Brain microvascular endothelial cell (primary cell): ENCODE measurements around the gene FRMD5.
A peak's percentile ranks its signal among the peaks of the same experiment; 100 is the strongest.

Source experiments
- DNase-seq: peaks from one replicate; pipeline ENCODE4 v3.0.0-alpha.2; 2020
- H3K27ac ChIP-seq: fragments of 250-450 bp; sonication (Bioruptor Pico); 2 replicates; pipeline ENCODE4 v1.5.1; 2020; ENCODE audit warnings: mild to moderate bottlenecking, moderate library complexity
- H3K27me3 ChIP-seq: fragments of 250-450 bp; sonication (Bioruptor Pico); replicated peaks from 2 replicates; pipeline ENCODE4 v1.5.1; 2020; ENCODE audit warnings: mild to moderate bottlenecking
- H3K36me3 ChIP-seq: fragments of 250-450 bp; sonication (Bioruptor Pico); replicated peaks from 2 replicates; pipeline ENCODE4 v1.5.1; 2020; ENCODE audit warnings: mild to moderate bottlenecking
- H3K4me3 ChIP-seq: 2 replicates; pipeline ENCODE4 v1.5.1; 2011; ENCODE audit warnings: low read depth, mild to moderate bottlenecking, control low read depth, low read length, moderate library complexity
- in situ Hi-C: cut with HindIII; loops from 2 replicates; pipeline ENCODE4 v1.10.0; 2017; ENCODE audit warnings: low sequenced_read_pairs, low pct_ligation_motif_present
- TF ChIP-seq, protein P1 (sequence below): IDR thresholded peaks from 2 replicates; pipeline ENCODE4 v1.5.1; 2011; ENCODE audit warnings: low read depth, mild to moderate bottlenecking, moderate library complexity, low read length, control low read depth, inconsistent platforms; ENCODE audit errors: missing control alignments

FRMD5 gene

DNA sequence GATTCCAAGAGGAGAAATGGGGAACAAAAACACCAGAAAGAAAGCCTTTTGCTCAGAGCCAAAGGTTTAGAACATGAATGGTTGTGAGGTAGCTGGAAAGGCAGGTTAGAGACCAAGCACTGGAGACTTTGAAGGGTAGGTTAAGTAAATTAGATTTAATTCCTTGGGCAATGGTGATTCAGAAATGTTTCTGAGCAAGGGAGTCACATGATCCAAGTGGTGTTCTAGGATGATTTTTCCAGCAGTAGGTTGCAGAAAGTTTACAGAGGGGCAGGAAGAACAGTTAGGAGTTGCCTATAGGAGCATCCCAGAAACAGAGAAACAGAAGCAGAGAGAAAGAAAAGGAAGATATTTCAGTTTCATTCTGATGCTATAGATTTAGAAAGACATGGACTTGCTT lies 228.4 kb downstream of the FRMD5 start:
- in situ Hi-C loops = no loop called here
- DNase-seq = no peak

DNA sequence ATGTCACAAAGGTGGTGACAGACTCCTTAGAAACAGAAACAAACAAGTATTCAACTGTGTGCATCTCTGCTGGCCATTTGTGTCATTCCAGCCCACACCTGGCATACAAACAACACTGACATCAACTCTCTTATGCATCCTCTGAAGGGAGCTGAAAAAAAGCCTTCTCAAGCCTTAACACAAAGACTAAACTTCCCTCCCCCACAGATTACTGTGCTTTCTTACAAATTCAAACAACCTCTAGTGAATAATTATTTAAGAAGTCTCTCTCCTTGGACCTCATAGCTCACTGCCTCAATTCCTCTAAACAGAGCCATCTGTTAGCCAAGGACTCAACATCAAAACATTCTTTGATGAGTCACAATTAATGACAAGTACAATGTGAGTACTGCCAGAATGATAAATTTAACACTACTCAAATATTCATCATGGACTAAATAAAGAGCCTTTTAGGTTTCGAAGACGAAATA lies 236.2 kb downstream of the FRMD5 start:
- Histone ChIP-seq H3K4me3 (no peak overlapping the region), H3K27ac (no peak overlapping the region), H3K36me3 (no peaks in the 10 kb centered on the region), H3K27me3 (no peaks in the 10 kb centered on the region)
- DNase-seq = peak; percentile 22
- TF ChIP-seq, protein P1, sequence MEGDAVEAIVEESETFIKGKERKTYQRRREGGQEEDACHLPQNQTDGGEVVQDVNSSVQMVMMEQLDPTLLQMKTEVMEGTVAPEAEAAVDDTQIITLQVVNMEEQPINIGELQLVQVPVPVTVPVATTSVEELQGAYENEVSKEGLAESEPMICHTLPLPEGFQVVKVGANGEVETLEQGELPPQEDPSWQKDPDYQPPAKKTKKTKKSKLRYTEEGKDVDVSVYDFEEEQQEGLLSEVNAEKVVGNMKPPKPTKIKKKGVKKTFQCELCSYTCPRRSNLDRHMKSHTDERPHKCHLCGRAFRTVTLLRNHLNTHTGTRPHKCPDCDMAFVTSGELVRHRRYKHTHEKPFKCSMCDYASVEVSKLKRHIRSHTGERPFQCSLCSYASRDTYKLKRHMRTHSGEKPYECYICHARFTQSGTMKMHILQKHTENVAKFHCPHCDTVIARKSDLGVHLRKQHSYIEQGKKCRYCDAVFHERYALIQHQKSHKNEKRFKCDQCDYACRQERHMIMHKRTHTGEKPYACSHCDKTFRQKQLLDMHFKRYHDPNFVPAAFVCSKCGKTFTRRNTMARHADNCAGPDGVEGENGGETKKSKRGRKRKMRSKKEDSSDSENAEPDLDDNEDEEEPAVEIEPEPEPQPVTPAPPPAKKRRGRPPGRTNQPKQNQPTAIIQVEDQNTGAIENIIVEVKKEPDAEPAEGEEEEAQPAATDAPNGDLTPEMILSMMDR = no peak
- in situ Hi-C loops = no loop called here

More for the DNA sequence above, 228.4 kb downstream of the FRMD5 start:
- Histone ChIP-seq H3K27ac (no peak overlapping the region), H3K4me3 (no peak overlapping the region), H3K27me3 (no peaks in the 10 kb centered on the region), H3K36me3 (no peaks in the 10 kb centered on the region)
- TF ChIP-seq, protein P1 = no peak

DNA sequence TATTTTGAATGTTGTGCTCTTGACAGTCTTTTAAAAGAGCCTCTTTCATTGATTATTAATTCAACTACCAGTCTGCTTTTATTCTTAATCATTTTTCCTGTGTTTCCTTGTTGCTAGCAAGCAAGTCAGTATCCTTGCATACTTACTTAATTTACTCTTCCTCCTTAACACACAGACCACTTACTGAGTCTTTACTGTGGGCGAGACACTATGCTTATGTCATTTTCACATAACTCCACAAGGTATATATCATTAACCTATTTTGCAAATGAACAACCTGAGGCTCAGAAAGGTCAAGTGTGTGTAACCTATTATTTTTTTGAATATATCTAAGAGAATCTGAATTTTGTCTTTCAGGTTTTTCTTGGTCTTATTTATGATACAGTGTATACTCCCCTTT lies 237.3 kb downstream of the FRMD5 start:
- H3K4me3 ChIP-seq = no peak overlapping the region
- in situ Hi-C loops = no loop called here
- no peaks in the 10 kb centered on the region for H3K27me3 ChIP-seq
- H3K36me3 ChIP-seq = no peaks in the 10 kb centered on the region
- H3K27ac ChIP-seq = no peak overlapping the region
- TF ChIP-seq, protein P1 = no peak
- DNase-seq = no peak

DNA sequence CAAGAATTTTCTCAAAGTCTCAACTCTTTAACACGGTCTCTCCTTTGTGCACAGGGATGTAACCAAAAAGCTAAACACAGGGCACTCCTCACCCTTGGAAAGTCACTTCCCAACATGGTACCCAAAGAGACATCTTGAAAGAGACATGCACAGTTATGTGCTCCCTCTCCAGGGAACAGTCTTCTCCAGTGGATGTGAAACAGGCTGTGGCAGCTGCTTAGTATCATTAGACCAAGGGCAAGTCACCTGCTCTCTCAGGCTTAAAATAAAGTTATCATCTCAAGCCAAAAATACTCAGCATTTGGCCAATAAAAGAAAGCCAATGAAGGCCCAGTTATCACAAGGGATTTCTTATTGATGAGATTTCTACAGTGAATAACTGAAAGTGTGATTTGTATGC lies 239.9 kb downstream of the FRMD5 start:
- Histone ChIP-seq H3K36me3 (no peaks in the 10 kb centered on the region), H3K27ac (no peak overlapping the region), H3K4me3 (no peak overlapping the region), H3K27me3 (no peaks in the 10 kb centered on the region)
- TF ChIP-seq, protein P1 = no peak
- in situ Hi-C loops = no loop called here
- DNase-seq = no peak

DNA sequence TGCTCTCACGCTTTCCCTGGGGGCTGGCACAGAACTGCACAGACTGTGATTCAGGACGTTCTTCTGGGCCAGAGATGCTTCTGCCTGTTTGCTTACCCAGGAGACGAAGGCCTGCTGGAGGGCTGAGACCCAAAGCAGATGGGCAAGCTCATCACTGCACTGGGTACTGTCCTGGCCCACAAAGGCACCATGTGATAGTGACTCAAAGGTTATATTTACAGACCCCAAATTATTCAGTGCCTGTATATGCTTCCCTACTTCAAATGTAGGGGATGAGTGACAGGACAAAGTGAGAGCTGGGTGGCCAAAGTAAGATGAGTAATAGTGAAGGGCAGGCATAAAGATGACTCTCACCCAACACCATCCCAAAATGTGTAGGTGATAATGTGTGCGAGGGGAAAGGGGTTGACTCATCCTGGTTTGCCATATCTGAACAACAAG lies 240.9 kb downstream of the FRMD5 start:
- in situ Hi-C loops = no loop called here
- DNase-seq = no peak
- H3K4me3 ChIP-seq = no peak overlapping the region
- H3K27me3 ChIP-seq = no peaks in the 10 kb centered on the region
- TF ChIP-seq, protein P1 = no peak
- H3K27ac ChIP-seq = no peak overlapping the region
- H3K36me3 ChIP-seq = no peaks in the 10 kb centered on the region

DNA sequence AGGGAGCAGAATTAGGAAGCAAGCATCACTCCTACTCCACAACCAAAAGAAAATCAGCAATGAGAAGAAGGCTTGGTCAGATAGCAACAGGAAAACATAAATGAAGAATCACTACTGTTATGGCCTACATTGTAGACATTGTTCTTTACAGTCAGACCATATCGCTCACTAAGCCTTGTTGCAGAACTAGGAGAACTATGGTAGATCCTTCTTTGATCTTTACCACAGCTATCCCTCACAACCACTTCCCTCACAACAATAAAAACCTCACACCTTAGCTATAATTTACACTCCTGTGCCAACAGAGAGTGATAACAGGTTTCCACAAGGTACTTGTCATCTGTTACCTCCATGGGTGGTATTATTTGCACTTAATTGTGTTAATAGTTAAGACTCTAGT lies 241.7 kb downstream of the FRMD5 start:
- H3K4me3 ChIP-seq = no peak overlapping the region
- H3K27ac ChIP-seq = no peak overlapping the region
- TF ChIP-seq, protein P1 = no peak
- DNase-seq = no peak
- in situ Hi-C loops = no loop called here
- H3K36me3 ChIP-seq = no peaks in the 10 kb centered on the region
- no peaks in the 10 kb centered on the region for H3K27me3 ChIP-seq
